ENCODE measurements around the gene THOC2.
"Not testable (repeated sequence)": the region's sequence is repeated elsewhere in the genome, so short reads cannot be mapped to it uniquely, and the experiment has no call there.

Gene THOC2, protein sequence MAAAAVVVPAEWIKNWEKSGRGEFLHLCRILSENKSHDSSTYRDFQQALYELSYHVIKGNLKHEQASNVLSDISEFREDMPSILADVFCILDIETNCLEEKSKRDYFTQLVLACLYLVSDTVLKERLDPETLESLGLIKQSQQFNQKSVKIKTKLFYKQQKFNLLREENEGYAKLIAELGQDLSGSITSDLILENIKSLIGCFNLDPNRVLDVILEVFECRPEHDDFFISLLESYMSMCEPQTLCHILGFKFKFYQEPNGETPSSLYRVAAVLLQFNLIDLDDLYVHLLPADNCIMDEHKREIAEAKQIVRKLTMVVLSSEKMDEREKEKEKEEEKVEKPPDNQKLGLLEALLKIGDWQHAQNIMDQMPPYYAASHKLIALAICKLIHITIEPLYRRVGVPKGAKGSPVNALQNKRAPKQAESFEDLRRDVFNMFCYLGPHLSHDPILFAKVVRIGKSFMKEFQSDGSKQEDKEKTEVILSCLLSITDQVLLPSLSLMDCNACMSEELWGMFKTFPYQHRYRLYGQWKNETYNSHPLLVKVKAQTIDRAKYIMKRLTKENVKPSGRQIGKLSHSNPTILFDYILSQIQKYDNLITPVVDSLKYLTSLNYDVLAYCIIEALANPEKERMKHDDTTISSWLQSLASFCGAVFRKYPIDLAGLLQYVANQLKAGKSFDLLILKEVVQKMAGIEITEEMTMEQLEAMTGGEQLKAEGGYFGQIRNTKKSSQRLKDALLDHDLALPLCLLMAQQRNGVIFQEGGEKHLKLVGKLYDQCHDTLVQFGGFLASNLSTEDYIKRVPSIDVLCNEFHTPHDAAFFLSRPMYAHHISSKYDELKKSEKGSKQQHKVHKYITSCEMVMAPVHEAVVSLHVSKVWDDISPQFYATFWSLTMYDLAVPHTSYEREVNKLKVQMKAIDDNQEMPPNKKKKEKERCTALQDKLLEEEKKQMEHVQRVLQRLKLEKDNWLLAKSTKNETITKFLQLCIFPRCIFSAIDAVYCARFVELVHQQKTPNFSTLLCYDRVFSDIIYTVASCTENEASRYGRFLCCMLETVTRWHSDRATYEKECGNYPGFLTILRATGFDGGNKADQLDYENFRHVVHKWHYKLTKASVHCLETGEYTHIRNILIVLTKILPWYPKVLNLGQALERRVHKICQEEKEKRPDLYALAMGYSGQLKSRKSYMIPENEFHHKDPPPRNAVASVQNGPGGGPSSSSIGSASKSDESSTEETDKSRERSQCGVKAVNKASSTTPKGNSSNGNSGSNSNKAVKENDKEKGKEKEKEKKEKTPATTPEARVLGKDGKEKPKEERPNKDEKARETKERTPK (N-terminal part only)

DNA sequence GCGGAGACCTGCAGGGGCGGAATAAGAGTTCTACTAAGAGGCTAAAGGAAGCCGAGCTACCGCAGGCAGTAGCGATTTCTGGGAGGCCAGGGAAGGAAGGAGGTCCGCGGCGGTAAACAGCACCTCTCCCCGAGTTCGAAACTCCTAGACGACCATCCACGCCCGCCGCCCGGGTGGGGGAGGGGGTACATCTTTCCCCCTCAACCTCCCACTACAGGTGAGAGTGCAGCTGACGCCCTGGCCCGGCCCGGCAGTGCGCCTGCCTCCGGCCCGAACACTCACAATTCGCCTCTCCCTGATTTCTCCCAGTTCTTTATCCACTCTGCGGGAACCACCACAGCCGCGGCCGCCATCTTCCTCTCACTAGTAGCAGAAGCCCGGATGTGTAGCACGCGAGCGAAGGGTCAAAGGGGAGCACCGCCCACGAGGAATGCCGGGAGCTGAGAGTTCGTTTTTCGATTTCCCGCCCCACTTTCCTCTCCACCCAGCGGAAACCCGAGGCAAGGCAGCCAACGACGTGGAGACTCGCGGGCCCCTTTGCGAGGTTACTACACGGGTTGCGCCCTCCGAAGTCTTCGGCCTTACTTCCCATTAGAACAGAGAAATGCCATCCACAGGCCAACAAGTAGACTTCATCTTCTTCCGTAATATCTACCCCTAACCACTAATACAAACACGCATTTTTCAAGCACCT is at the start of gene THOC2:
Gene THOC2, minus strand, starts transcription at position 383 of the 694 bp plus-strand sequence. Its CDS starts 30 bp downstream, at position 353.
- DNase-seq (ENCODE audit: low read depth, low spot score), result peak; percentile 55

DNA sequence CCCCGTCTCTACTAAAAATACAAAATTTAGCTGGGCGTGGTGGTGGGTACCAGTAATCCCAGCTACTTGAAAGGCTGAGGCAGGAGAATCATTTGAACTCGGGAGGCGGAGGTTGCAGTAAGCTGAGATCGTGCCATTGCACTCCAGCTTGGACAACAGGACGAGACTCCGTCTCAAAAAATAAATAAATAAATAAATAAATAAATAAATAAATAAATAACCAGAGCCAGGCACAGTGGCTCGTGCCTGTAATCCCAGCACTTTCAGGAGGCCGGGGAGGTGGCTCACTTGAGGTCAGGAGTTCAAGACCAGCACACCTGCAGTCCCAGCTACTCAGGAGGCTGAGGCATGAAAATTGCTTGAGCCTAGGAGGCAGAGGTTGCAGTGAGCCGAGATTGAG is 48.9 kb upstream of the THOC2 start:
- DNase-seq (ENCODE audit: low read depth, low spot score), result not testable (repeated sequence)

DNA sequence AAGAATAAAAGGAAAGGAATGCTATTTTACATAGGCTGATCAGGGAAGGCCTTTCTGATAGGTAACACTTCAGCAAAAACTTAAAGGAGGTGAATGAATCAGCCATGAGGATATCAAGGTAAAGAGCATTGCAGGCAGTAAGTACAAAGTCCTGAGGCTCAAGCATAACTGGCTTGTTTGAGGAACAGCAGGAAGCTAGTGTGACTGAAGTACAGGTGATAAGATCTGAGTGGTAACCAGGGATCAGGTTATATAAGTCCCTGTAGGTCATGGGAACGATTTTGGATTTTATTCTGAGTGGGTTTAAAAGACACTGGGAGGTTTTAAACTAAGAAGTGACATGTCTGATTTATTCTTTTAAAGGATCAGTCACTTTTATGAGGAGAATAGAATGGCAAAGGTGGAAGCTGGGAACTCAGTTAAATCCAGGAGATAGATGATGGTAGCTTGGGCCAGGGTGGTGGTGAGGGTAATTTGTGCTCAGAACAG is 47.1 kb upstream of the THOC2 start:
- DNase-seq (ENCODE audit: low read depth, low spot score), result no peak

DNA sequence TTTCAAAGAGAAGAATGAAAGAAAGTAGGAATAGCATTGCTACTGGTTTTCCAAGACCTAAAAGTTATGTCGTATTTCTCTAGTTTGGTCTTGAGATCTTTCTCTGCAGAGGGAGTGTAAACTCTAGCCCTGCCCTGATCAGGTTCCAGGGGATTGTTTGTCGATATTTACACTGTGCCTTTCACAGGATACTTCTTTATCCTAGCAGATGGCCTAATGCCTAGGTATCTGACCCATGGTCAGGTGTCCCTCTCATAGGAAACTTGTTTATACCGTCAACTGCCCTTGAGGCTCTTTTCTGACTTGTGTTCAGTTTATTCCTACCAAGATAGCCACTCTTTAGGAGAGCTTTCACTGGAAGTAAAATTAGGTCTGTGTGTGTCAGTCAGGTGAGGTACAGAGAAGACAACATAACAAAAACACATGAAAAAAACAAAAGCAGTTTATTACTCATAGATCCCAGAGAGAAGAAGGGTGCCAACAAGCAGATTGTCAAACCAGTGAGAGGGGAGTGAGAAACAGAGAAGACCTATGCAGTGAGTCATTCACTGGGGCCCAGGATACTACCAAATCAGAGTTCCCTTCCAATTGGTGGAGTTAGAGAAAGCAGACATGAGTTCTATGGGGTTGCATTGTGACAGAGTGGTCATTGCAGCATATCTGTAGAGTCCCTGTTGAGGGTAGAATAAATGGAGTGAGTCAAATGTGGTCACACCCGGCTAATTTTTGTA is 40.6 kb upstream of the THOC2 start:
- no peak for DNase-seq (ENCODE audit: low read depth, low spot score)

- no peak for DNase-seq (ENCODE audit: low read depth, low spot score)
Observed at GRCh38 chrX:123771449-123772064, 38.7 kb upstream of the THOC2 start.

- peak; percentile 18 for DNase-seq (ENCODE audit: low read depth, low spot score)
Observed at GRCh38 chrX:123764967-123765871, 32.4 kb upstream of the THOC2 start.

GRCh38 chrX:123759849-123760248 is 27.0 kb upstream of the THOC2 start:
- DNase-seq (ENCODE audit: low read depth, low spot score), result not testable (repeated sequence)

GRCh38 chrX:123757794-123758193 is 24.9 kb upstream of the THOC2 start:
- DNase-seq (ENCODE audit: low read depth, low spot score), result not testable (repeated sequence)

GRCh38 chrX:123756320-123756719 is 23.5 kb upstream of the THOC2 start:
- DNase-seq (ENCODE audit: low read depth, low spot score), result no peak

DNA sequence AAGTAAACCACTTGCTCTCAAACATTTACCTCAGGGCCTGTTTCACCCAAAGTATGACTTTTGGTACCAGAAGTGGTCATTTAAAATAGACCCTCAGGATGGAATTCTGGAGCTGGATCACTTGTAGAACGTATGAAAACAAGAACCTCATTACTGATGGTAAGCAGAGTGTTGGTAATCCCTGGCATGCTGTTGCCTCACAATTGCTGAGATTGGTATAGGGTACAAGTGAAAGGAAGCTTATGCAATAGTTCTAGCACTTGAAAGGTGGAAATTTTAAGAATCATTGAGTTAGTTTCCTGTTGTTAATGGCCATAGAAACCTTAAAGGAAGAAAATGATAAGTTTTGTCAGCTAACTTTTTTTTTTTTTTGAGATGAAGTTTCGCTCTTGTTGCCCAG is 22.3 kb upstream of the THOC2 start:
- DNase-seq (ENCODE audit: low read depth, low spot score), result no peak

DNA sequence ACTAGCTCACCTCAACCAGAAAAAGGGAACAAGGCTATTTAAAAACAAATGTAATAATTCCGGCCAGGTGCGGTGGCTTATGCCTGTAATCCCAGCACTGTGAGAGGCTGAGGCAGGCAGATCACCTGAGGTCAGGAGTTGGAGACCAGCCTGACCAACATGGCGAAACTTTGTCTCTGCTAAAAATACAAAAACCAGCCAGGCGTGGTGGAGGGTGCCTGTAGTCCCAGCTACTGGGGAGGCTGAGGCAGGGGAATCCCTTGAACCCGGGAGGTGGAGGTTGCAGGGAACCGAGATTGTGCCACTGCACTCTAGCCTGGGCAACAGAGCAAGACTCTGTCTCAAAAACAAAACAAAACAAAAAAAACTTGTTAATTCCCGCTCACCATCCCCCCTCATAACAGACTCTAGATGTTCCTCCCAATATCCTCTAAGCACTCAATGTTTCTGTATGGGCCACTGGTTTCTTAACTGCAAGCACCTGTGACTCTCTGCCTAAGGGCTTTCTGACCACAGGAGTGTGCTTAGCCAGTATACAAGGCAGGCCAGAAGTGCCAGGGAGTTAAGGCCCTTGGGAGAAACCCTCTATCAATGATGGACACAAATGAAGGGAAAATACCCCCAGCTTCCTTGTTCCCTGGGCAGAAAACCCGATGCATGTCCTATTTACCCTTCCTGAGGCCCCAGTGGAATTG is 21.0 kb upstream of the THOC2 start:
- no peak for DNase-seq (ENCODE audit: low read depth, low spot score)

GRCh38 chrX:123749643-123750042 is 16.8 kb upstream of the THOC2 start:
- DNase-seq (ENCODE audit: low read depth, low spot score), result no peak

DNA sequence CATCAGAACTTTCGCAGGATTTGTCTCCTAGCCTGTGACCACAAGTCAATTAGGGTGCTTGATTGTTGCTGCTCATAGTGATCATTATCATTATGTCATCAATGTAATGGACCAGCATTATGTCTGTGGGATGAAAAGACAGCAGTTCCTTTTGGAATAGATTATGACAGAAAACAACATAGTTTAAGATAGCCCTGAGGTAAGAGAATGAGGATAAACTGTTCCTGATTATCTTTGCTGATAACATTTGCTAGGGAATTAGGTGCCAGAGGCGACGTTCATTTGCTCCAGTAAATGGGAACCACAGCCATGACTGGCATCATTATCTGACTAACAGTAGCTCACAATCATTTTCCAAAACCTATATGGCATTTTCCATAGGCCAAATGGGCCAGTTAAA is 12.7 kb upstream of the THOC2 start:
- no peak for DNase-seq (ENCODE audit: low read depth, low spot score)

DNA sequence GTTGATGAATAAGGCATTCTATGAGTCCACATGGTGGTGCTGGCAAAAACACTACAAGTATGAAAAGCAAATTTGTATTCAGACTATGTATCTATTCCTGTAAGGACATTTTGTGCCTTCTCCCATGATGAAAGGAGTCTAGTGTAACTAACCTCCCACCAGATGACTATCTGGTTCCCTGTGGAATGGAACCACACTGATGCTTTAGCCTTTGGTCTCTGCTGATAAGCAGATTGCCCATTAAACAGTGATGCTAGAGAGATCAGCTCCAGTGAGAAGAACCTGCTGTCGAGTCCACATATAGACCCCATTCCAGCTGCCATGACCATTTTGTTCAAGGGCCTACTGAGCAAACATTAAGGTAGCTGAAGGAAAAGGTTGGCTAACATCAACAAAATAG is 10.5 kb upstream of the THOC2 start:
- no peak for DNase-seq (ENCODE audit: low read depth, low spot score)

- no peak for DNase-seq (ENCODE audit: low read depth, low spot score)
Observed at GRCh38 chrX:123742440-123742839, 9.6 kb upstream of the THOC2 start.

DNA sequence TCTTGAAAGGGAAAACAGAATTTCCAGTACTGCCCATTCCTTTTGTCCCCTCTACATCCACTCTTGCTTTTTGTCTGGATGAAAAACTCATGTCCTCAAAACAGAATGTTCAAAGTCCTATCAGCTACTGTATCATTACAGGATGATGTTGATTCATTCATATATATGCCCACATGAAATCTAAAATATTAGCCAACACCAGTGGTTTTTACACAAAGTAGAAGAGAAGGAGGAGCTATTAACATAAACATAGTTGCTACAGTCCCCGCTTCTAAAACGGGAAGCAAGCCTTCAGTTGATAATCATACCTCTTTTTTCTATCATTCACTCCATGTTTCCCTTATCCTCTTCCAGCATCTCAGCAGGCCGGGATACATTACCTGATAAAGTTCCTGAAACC is 7.7 kb upstream of the THOC2 start:
- no peak for DNase-seq (ENCODE audit: low read depth, low spot score)

DNA sequence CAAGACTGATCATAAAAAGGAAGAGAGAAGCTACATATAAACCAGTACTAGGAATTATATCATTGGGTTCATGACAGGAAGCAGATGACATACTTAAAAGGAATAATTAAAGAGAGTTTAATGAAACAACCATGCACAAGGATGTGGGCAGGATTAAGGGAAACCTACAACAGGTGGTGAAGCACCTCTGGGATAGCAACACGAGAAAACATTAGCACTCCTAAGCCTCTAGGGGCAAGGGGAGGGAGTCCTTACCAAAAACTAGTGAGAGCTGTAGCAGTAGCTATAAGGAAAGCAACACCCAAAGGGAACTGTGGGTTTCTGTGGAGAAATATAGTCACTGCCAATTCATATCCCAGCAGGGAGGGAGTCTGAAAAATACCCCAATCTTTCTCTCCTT is 7.2 kb upstream of the THOC2 start:
- no peak for DNase-seq (ENCODE audit: low read depth, low spot score)

GRCh38 chrX:123739474-123739873 is 6.6 kb upstream of the THOC2 start:
- DNase-seq (ENCODE audit: low read depth, low spot score), result no peak

Data from activated naive CD8-positive, alpha-beta T cell treated with anti-CD3 and anti-CD28 coated beads, Interleukin-2, amount 50 U/mL, for 16 hours (primary cell).